A549 (cell line): Measurements from ENCODE around the gene MYO1H.
"Not testable (repeated sequence)": the region's sequence is repeated elsewhere in the genome, so short reads cannot be mapped to it uniquely, and the experiment has no call there.

Source experiments
- CHD2 ChIP-seq: fragments of 150-350 bp; IDR thresholded peaks from 2 replicates; pipeline ENCODE4 v1.6.1; 2014; ENCODE audit warnings: low read length; ENCODE audit not compliant: partially characterized antibody
- MAZ ChIP-seq: fragments of 150-350 bp; IDR thresholded peaks from 2 replicates; pipeline ENCODE4 v1.6.1; 2014; ENCODE audit warnings: antibody characterized with exemption, low read depth, low read length, borderline replicate concordance
- POLR2A ChIP-seq: IDR thresholded peaks from 2 replicates; pipeline ENCODE4 v1.6.1; 2012; ENCODE audit warnings: mild to moderate bottlenecking, low read length
- TF ChIP-seq, protein P1 (sequence below): fragments of >200 bp; sonication (Bioruptor Twin); formaldehyde crosslinking; IDR thresholded peaks from 3 replicates; pipeline ENCODE4 v1.5.1; 2016

DNA sequence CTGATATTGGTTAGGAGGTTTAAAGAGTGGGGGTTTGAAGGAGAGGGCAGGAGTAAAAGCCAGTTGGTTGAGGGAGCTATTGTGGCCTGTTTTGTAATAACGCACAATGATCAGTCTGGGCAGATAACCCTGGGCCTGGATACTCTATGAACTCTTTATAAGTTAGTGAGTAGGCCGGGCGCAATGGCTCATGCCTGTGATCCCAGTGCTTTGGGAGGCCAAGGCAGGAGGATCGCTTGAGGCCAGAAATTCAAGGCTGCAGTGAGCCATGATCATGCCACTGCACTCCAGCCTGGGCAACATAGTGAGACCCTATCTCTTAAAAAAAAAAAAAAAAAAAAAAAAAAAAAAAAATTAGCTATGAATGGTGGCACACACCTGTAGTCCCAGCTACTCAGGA lies 58.4 kb downstream of the MYO1H start:
- TF ChIP-seq MAZ, POLR2A, CHD2: not testable (repeated sequence)
- TF ChIP-seq, protein P1, sequence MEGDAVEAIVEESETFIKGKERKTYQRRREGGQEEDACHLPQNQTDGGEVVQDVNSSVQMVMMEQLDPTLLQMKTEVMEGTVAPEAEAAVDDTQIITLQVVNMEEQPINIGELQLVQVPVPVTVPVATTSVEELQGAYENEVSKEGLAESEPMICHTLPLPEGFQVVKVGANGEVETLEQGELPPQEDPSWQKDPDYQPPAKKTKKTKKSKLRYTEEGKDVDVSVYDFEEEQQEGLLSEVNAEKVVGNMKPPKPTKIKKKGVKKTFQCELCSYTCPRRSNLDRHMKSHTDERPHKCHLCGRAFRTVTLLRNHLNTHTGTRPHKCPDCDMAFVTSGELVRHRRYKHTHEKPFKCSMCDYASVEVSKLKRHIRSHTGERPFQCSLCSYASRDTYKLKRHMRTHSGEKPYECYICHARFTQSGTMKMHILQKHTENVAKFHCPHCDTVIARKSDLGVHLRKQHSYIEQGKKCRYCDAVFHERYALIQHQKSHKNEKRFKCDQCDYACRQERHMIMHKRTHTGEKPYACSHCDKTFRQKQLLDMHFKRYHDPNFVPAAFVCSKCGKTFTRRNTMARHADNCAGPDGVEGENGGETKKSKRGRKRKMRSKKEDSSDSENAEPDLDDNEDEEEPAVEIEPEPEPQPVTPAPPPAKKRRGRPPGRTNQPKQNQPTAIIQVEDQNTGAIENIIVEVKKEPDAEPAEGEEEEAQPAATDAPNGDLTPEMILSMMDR = not testable (repeated sequence)
